HEK293T (cell line): Measurements from ENCODE around the gene ZYG11B.

Experiments
- FOXA1 ChIP-seq: fragments of 450-650 bp; IDR thresholded peaks from 2 replicates; pipeline ENCODE4 v1.6.1; 2016; ENCODE audit warnings: mild to moderate bottlenecking
- NFRKB ChIP-seq: fragments of 450-650 bp; IDR thresholded peaks from 2 replicates; pipeline ENCODE4 v1.6.1; 2016; ENCODE audit warnings: mild to moderate bottlenecking, moderate library complexity

GRCh38 chr1:52686830-52687229 is 39.4 kb upstream of the ZYG11B start:
- TF ChIP-seq NFRKB (no peak), FOXA1 (no peak)
